Left renal pelvis (tissue), 4 donors: ENCODE measurements around the gene LMO4. TPM values are rescaled to one million over a fixed set of nuclear protein-coding genes. Genes with fewer than 3 reads are reported as not detected.

Source experiments
- DNase-seq, 4 donors: peaks; one replicate each; pipeline ENCODE4 v3.0.0-alpha.2; 2013; ENCODE audit warnings: low read depth in 4 of 4, low spot score in 3 of 4
- polyA plus RNA-seq, 4 donors: library from polyadenylated mRNA; unstranded; fragments of 120-200 nt; gene quantifications; one replicate each; pipeline ENCODE4 v1.2.1, GENCODE V29; 2013; ENCODE audit not compliant: insufficient read length in 4 of 4

Gene LMO4
- polyA plus RNA-seq, 4 donors = 110 to 161 (median 128) TPM

DNA sequence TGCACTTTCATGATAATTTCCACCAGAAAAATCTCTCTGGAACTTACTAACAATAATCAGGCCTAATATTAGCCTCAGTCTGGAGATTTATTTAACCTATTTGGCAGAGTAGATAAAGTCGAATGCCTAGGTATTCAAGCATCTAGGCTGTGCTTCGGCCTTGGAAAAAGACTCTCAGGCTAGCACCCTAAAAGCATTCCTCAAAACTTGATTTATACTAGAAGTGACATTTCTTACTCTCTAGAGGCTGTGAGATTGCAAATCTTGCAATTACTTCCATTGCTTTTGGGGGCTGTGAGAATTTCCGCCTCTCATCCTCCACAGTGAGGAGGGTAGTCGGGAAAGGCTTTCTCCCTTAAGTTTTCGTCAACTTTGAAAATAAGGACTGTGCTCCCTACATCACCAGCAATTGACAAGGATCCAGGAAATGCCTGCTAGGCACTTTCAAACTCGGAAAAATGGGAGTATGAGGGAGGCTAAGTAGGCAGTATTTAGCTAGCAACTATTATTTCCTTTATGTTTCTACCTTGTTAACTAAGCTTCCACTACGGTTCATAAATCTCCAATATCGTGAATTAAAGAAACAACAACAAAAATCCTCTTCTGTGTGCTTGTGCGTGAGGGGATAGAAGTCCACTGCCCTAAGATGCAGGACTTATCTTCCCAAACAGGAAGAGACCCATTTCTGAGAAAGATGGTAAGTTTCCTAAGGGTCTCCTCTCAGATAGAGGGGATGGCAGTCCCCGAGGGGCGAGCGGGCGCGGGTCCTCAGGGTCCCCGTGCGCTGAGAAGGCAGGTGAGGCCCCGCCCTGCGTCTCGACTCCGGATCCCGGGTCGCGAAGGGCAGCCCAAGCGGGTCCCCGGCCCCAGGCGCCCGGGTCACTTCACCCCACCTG lies 1.1 kb upstream of the LMO4 start:
- no peak for DNase-seq

DNA sequence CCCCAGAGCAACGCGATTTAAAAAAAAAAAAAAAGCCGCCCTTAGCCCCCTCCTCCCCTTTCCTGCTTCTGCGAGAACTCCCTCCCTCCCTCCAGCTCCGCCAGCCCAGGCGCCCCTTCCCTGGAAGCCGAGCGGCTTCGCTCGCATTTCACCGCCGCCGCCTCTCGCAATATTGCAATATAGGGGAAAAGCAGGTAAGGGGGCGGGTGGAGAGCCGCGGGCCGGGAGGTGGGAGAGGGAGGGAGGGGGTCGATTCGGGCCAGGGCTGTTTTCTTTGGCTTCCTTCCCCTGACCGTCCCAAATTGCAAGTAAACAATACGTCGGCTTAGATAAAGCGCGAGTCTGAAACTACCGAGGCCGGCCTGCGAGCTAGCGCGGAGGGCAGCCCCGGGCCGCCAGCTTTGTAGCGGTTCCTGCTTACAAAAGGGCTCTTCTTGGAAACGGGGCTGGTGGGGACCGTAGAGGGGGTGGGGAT lies 408 bp downstream of the LMO4 start:
- peak in 1 of 4 donors; percentile 48 for DNase-seq

DNA sequence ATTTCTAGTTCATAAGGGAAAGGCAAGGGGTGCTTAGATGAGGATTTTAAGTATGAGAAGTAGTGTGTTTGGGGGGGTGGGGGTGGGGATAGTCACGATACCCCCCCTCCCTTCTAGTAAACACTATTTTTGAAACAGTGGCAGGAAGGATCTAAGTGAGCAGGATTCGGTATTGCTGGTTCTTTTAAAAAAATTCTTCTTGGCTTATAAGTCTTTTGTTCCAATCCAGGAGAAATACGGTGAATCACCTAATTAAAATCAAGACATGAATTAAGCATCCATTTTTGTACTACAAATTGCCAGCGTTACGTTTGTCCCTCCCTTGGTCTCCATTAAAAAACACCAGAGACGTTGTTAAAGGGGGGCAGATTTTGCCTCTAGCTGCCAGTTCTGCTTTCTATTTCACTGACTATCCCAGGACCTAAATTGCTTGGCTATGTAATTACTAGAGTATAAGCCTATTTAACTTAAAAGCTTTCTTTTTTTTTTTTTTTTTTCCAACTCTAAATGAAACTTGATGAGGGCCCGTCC lies 911 bp downstream of the LMO4 start:
- no peak for DNase-seq

DNA sequence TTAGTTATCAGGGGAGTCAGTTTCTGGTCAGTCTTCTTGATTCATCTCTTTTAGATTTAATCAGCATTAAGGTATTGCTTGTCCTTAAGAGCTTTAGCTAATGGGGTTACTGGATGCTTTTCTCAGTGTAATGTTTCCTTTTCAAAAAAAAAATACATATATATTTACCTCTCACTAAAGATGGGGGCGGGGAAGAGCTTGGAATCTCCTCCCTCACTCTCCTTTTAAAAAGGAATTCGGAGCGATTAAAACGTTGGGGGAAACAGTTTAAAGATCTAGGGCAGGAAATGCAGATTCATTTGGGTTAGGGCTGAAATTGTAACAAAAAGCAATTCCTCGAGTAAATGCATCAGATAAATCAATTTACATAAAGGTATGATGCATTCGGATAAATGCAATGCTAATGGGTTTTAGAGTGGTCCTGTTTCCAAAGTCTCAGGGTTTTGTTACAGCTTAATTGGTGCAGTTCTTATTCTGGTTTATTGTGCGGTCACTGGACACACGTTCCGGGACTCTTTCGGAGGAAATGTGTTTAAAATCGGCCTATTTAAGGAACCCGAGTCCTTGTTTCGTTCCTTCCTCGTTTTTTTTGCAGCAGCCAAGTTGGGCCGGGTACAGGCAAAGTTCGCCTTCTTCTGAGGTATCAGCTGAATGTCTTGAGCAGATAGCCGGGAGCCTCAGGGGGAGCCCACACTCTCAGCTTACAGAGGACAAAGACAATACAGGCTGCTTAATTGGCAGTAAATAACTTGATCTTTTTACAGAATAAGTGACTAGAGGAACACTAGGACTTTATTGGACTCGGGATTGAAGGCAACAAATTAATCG lies 1.6 kb downstream of the LMO4 start:
- no peak for DNase-seq

DNA sequence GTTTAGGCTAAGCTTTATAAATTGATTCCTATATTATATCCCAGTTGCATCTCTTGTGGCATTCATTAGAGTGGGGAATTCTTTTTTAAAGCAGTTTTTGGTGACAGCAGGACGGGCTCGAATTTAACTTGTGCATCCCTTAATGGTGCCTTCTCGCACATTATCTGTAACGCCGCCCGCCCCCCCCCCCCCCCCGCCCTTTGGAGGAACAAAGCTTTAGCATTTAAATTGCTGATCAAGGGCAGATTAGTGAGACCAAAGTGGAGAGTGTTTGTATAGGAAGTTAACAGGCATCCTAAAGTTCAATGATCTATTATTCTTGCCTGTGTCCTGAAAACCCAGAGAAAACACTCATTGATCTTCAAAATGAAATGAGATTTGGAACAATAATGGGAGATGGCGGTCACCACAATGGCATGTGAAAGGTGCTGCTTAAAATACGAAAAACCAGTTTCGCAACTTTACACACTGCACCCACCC lies 2.2 kb downstream of the LMO4 start:
- DNase-seq = no peak

DNA sequence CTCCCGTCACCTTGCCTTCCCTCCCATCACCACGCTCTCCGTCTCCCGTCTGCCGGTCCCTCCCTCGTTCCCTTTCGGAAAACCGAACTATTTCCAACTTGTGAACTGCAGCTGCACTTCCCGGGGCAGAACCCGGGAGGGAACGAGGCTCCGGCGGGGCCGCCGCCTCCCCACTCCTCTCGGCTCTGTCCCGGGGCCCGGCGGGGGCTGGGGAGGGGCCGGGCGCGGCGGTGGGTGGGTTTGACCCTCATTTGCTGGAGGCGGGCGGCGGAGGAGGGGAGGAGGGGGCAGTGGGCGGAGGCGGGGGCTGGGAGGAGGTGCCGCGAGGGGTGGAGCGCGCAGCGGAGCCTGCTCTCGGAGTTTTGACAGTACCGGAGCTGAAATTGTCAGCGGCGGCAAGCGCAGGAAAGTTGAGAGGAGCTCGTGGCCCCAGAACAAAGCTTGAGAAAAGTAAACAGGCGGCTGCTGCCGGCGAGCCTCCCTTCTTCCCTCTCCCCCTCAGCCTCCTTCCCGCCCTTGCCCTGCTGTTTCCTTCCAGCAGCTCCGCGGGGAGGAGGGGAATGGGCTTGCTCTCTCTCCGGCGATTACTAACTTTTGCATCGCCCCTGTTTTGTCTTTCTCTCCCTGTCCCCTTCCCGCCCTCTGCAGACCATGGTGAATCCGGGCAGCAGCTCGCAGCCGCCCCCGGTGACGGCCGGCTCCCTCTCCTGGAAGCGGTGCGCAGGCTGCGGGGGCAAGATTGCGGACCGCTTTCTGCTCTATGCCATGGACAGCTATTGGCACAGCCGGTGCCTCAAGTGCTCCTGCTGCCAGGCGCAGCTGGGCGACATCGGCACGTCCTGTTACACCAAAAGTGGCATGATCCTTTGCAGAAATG lies 2.9 kb downstream of the LMO4 start:
- DNase-seq = peak in 1 of 4 donors; percentile 66

DNA sequence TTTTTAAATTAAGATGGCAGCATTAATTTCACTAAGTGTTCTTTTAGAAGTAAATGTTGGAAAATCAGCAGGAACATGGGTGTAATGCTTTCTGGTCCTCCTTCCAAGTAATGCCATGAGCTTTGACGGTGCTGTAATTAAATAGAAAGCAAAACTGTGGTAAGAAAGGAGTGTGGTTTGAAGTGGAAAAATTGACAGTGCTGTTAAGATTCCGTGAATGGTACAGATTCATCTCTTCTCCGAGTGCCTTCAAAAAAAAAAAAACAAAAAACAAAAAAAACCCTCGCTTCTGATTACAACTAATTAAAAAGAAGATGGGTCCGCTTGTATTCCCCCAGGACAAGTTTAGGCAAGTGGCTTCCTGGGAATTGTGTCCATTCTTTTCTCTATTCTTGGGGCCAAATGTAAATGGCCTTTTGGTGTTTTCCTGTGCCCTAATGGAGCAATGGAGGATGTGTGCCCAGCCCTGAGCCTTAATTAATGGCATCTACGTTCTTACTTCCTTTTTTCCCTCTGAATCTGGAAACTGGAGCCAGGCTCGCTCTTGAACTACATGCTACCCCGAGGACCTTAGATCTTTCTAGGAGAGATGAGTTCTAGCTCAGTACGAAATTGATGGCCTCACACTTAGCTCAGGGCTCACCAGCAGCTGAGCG lies 5.1 kb downstream of the LMO4 start:
- no peak for DNase-seq

DNA sequence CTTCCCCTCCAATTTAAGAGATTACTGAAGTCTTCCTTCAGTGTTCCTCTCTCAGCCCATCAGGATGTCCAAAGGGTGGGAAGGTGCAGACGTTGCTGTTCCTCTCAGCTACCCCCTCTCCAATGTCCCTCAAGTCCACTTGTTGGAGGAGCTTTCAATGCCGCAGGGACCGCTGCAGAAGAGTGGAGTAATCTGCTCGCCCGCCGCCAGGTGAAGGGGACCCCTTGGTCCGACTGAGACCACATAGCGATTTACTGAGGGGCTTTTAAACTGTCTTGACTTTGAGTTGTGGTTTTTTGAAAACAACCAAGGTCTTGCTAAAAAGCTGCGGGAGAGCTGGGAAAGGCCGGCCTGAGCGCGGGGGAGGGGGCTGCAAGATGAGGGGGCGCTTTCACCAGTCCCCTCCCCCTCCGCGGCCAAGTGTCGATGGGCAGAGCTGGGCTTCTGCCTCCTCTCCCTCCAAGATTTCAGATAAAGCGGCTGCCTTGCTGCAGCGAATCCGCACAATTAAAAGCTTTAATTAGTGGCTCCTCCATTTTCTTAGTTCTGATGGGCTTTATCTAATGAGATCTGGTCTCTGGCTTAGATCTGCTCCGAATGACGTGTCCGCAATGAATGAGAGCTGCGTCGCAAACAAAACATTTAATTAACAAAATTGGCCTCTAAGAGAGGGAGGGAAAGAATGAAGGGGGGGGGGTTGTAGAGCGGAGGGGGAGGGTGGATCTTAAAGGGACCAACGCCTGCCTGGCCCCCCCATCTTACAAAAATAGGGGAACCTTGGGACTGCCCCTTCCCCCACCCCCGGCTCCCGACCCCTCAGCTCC lies 5.9 kb downstream of the LMO4 start:
- no peak for DNase-seq

DNA sequence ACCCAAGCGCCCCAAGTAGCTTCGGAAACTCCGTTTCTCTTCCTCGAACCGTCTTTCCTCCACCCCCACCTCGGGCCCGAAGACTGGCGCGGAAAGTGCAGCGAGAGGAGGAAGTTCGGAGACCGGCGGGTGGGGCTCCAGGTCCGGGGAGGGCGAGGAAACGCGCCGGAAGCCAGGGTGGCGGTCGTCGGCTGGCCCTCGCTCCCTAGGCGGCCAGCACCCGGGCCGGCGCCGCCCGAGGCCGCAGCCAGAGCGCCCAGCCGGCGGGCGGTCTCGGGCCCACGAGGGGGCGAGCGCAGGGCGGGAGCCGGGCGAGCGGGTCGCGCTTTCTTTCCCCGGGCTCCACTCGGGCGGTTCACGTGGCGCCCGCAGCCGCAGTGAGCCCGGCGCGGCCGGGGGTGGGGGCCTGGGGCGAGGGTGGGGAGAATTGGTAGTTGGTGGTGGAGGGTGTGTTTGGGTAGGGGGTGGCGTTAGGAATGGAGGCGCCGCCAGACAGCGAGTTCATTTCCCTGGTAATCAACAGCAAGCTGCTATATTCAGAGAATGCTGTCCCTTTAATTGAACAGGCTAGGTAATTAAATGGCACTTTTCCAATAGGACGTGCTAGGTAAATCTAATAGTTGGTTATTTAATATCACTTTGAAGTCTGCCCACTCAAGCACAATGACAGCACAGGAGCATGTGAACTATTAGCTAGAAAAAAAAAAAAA lies 6.7 kb downstream of the LMO4 start:
- no peak for DNase-seq

DNA sequence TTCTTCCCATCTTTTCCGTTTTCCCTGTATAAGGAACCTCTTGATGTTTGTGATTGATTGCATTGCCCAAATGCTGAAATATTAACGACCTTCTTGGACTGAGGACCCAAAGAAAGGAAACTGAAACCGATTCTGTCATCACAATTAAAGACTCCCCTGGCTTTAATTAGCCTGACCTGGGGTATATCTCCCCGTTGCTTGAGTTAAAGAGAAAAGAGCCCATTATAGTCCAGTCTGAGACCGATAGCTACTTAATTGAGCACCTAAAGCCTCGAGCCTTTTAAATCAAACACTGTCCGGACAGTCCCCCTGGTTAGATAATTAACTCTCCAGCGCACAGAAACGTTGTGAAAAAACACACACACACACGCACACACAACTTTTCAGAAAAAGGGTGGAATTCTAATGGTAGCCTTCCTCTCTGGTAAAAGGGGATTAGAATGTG lies 8.0 kb downstream of the LMO4 start:
- no peak for DNase-seq

DNA sequence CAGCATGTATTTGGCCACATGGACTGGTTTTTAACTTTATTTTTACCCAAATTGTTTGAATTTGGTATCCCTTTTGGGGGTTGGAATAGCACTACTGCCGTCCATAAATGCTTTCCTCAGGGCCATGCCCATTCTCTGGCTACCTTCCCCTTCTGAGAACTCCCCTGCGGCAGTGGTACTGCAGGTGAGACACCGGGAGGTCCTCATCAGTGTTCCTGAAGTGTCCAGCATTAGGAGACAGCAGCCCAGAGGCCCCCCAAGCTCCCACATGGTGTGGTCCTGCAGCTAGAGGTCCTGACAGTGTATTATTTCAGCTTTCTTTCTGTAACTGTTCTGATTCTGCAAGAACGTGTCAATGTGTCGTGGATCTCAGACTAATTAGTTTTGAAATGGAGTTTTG lies 8.9 kb downstream of the LMO4 start:
- DNase-seq = no peak

DNA sequence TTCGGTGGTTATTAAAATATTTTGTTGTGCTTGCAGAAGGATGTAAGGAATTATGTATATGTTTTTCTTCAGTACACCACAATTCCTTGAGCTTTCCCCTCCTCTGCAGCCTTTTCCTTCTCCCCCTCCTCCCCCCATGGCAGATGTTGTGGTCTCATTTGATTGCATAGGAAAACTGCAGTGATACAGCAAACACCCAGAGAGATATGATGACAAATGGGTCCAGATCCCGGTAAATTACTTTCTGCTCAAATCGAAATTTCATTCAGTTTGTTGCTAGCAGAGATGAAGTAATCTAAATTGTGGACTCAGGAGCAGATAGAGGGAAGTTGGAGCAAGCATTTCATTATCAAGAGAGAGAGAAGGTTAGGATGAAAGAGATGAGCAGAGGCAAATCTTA lies 9.9 kb downstream of the LMO4 start:
- no peak for DNase-seq

DNA sequence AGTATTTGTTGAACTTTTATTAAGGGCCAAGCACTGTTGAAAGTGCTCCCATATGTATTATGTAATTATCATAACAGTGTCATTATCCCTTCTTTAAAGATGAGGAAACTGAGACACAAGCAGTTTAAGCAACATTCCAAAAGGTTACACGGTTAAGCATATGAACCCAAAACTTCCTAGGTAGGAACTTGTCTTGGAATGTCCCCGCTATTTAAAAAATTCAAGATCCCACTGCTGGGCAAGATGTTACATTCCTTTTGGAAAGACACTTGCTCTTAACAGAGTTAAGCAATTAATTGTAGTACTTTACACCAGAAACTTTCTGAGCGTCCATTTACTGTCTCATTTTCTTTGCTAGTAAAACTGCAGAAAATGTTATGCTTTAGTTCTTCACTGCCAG lies 15.6 kb downstream of the LMO4 start:
- no peak for DNase-seq

DNA sequence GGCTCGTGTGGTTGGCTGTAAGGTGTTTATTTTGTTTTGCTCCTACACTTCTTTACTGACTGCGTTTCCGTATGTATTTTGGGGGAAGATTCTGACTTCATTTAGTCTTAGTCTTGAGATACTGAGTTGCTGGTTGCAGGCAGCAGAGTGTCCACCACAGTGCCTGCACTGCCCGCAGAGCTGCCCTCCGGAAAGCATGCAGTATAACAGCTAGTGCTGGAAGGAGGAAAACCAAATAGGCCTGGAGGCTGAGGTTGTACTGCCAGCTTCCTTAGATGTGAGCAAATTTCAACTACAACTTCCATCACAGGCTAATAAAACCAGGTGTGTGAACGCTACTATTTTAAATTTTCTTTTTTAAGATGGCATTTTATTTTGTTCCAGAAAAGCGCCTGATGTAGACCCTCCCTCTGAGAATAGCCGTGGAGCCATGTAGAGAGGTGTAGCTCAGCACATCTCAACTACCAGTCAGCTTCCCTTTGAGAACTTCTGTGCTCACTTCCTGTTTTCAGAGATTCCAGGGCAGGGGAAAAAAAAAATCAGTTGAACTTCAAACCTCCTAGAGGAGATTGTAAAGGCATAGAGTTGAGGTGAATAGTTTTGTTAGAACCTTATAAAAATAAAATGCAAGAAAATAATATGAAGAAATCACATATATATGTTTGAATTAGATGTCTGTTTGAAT lies 17.6 kb downstream of the LMO4 start:
- DNase-seq = no peak

DNA sequence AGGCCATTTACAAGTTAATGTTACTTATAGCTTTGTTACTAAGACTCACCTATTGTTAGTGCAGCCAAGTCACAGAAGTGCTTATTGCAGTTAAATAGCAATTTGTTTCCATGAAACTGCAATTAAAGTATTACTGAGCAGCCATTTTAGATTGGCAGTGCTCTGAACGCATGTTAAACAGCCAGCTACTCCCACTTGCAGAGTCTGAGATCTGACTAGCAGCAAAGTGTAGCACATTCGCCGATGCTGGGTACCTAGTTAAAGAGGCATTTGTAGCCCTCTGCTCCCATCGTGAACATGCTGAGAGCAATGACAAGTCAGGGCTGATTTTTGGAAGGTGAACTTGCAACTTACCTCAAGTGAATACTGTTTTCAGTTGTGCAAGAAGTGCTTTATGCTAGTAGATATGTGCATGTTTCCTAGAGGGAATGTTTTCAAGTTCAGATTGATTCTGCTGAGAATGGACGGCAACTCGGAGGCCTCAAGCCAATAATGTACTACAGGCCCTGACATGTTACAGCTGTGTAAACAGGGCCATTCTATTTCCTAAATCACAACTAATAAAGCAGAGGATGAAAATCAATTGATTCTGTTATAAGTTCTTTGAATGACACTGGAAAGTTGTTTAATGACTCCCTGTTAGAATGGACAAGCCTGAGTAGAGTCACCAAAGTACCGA lies 19.8 kb downstream of the LMO4 start:
- DNase-seq = no peak

DNA sequence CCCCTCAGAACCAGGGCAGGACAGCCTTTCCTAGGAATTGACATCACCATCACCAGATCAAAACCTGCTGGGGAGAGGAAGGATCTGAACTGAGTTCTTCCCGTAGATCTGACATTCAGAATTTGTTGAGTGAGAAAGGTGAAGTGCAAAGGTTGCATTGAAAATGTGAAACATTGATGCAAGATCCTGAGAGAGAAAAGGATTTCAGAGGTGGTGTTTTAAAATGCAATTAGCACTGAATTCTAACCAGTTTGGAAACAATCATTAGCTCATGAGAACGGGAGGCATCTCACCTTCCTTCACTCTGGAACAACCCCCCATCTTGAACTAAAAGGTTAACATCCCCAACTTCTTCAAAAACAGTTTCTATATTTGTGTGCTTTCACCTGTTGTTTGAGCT lies 20.4 kb downstream of the LMO4 start:
- DNase-seq = no peak

DNA sequence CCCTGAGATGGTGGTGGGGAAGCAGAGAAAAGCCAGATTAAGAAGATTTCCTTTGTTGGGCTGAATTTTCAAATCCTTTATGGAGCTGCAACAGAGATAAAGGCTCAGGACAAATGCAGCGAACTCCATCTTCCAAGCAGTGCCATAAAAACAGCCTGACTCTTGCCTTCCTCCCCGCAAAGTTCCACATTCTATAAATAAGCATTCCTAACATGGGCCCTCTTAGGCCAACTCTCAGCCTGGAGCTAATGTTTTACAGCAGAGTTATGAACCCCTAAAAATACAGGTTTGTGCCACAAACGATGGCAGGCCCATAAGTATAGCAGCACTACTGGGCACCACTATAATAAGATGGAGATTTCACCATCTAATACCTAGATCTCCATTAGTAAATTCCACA lies 27.2 kb downstream of the LMO4 start:
- DNase-seq = no peak
